PC-3 (cell line): ENCODE measurements around the gene LUC7L3. TPM values are rescaled to one million over a fixed set of nuclear protein-coding genes. Genes with fewer than 3 reads are reported as not detected.
A peak's percentile ranks its signal among the peaks of the same experiment; 100 is the strongest.

Source experiments
- ATAC-seq: fragments of 200-7000 bp; cut with Tn5 transposase; 2 replicates; pipeline ENCODE4 v1.9.1; 2020; ENCODE audit warnings: mild to moderate bottlenecking, moderate library complexity
- BruUV-seq: library from RNA; stranded (reverse); fragments of 400-500 nt; replicated peaks from 2 replicates; lab custom pipeline; 2021; lab: Mats Ljungman, UMichigan
- CTCF ChIA-PET: fragments of 300-600 bp; sonication (Branson Sonifier 250); formaldehyde crosslinking; loops from one replicate; lab custom pipeline; 2022; ENCODE audit warnings: antibody characterized with exemption; lab: Charles Lee
- POLR2A ChIA-PET: fragments of 300-600 bp; sonication (Branson Sonifier 250); formaldehyde crosslinking; loops from one replicate; lab custom pipeline; 2022; ENCODE audit warnings: antibody characterized with exemption; ENCODE audit not compliant: unreplicated experiment; lab: Charles Lee
- DNase-seq: peaks from one replicate; pipeline ENCODE4 v3.0.0-alpha.2; 2015
- H2AFZ ChIP-seq: fragments of 300-600 bp; sonication (generic); 2 replicates; pipeline ENCODE4 v1.6.0; 2016; ENCODE audit warnings: antibody characterized with exemption, low read length
- H3F3A ChIP-seq: fragments of 300-600 bp; sonication (generic); one replicate; pipeline ENCODE4 v1.6.0; 2017; ENCODE audit warnings: antibody characterized with exemption, low read length, control low read depth, mild to moderate bottlenecking; ENCODE audit not compliant: unreplicated experiment
- H3K27ac ChIP-seq: fragments of 300-600 bp; sonication (generic); 2 replicates; pipeline ENCODE4 v1.5.1; 2016; ENCODE audit warnings: mild to moderate bottlenecking, low read length
- H3K27me3 ChIP-seq: fragments of 300-600 bp; sonication (generic); 2 replicates; pipeline ENCODE4 v1.6.1; 2016; ENCODE audit warnings: low read length, mixed read lengths
- H3K36me3 ChIP-seq: fragments of 300-600 bp; sonication (generic); 2 replicates; pipeline ENCODE4 v1.6.1; 2016; ENCODE audit warnings: low read depth, mixed run types, low read length, mixed read lengths
- H3K4me1 ChIP-seq: fragments of 300-600 bp; sonication (generic); 2 replicates; pipeline ENCODE4 v1.5.1; 2016; ENCODE audit warnings: low read length; ENCODE audit not compliant: insufficient read depth
- H3K4me2 ChIP-seq: fragments of 300-600 bp; sonication (generic); 2 replicates; pipeline ENCODE4 v1.6.0; 2016; ENCODE audit warnings: low read length
- H3K4me3 ChIP-seq: fragments of 300-600 bp; sonication (generic); 2 replicates; pipeline ENCODE4 v1.5.1; 2016; ENCODE audit warnings: mild to moderate bottlenecking, low read length, mixed read lengths
- H3K79me2 ChIP-seq: fragments of 300-600 bp; sonication (generic); 2 replicates; pipeline ENCODE4 v1.6.1; 2017; ENCODE audit warnings: low read length, mixed read lengths
- H3K9ac ChIP-seq: fragments of 300-600 bp; sonication (generic); 2 replicates; pipeline ENCODE4 v1.6.0; 2016; ENCODE audit warnings: mild to moderate bottlenecking, low read length
- H3K9me2 ChIP-seq: fragments of 300-600 bp; sonication (generic); replicated peaks from 2 replicates; pipeline ENCODE4 v1.6.1; 2016; ENCODE audit warnings: mixed run types, low read length, mixed read lengths
- H3K9me3 ChIP-seq: fragments of 300-600 bp; sonication (generic); 2 replicates; pipeline ENCODE4 v1.6.1; 2016; ENCODE audit warnings: low read length, mixed read lengths
- H4K20me1 ChIP-seq: fragments of 300-600 bp; sonication (generic); 2 replicates; pipeline ENCODE4 v1.6.1; 2016; ENCODE audit warnings: low read length, mixed read lengths
- EZH2 ChIP-seq: fragments of 300-600 bp; sonication (generic); IDR thresholded peaks from one replicate; pipeline ENCODE4 v1.6.1; 2017; ENCODE audit warnings: antibody characterized with exemption, mild to moderate bottlenecking, low read length; ENCODE audit not compliant: unreplicated experiment
- EZH2phosphoT487 ChIP-seq: fragments of 300-600 bp; sonication (generic); IDR thresholded peaks from 2 replicates; pipeline ENCODE4 v1.6.1; 2018; ENCODE audit warnings: mild to moderate bottlenecking, antibody characterized with exemption, low read length, borderline replicate concordance
- intact Hi-C: fragments of 100-400 bp; cut with micrococcal nuclease; formaldehyde crosslinking; loops from 2 replicates; pipeline ENCODE4 v1.9.0; 2023
- total RNA-seq: library from RNA; depleted of rRNA; stranded (reverse); fragments of >200 nt; gene quantifications from 2 replicates; pipeline ENCODE4 v1.2.3, GENCODE V29; 2014
- TF ChIP-seq, protein P1 (sequence below): fragments of 300-600 bp; sonication (generic); conservative IDR thresholded peaks from 2 replicates; pipeline ENCODE4 v1.5.1; 2017; ENCODE audit warnings: antibody characterized with exemption, low read depth, mild to moderate bottlenecking, low read length

The LUC7L3 gene
- total RNA-seq, 1 experiment from 2014 or later, result 43.0 TPM

- ATAC-seq (no peak), DNase-seq (no peak)
- Histone ChIP-seq H3K4me1 (no peaks in the 10 kb centered on the region), H3F3A (peaks cover 3% of the 10 kb centered on the region), H2AFZ (no peak overlapping the region), H3K79me2 (no peaks in the 10 kb centered on the region), H3K4me2 (no peak overlapping the region), H3K36me3 (peaks cover 60% of the 10 kb centered on the region), H3K9me2 (no peaks in the 10 kb centered on the region), H3K9ac (no peak overlapping the region), H3K9me3 (no peaks in the 10 kb centered on the region), H4K20me1 (no peaks in the 10 kb centered on the region), H3K27ac (no peak overlapping the region), H3K4me3 (no peak overlapping the region), H3K27me3 (no peaks in the 10 kb centered on the region)
- CTCF ChIA-PET, result no interaction called here
- POLR2A ChIA-PET, result no interaction called here
- intact Hi-C loops, result no loop called here
- no TSS peak for BruUV-seq
- no peak for TF ChIP-seq EZH2
- TF ChIP-seq, protein P1, sequence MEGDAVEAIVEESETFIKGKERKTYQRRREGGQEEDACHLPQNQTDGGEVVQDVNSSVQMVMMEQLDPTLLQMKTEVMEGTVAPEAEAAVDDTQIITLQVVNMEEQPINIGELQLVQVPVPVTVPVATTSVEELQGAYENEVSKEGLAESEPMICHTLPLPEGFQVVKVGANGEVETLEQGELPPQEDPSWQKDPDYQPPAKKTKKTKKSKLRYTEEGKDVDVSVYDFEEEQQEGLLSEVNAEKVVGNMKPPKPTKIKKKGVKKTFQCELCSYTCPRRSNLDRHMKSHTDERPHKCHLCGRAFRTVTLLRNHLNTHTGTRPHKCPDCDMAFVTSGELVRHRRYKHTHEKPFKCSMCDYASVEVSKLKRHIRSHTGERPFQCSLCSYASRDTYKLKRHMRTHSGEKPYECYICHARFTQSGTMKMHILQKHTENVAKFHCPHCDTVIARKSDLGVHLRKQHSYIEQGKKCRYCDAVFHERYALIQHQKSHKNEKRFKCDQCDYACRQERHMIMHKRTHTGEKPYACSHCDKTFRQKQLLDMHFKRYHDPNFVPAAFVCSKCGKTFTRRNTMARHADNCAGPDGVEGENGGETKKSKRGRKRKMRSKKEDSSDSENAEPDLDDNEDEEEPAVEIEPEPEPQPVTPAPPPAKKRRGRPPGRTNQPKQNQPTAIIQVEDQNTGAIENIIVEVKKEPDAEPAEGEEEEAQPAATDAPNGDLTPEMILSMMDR, result no peak
- no peak for TF ChIP-seq EZH2phosphoT487
Measured at GRCh38 chr17:50754521-50754920, 35.1 kb downstream of the LUC7L3 start.

GRCh38 chr17:50758524-50758923 is 39.1 kb downstream of the LUC7L3 start:
- no peaks in the 10 kb centered on the region for H3K9me2 ChIP-seq
- DNase-seq, result no peak

GRCh38 chr17:50758989-50759544 is 39.7 kb downstream of the LUC7L3 start:
- H3K27ac ChIP-seq, result no peak overlapping the region
- ChIA-PET POLR2A (no interaction called here), CTCF (interaction anchor here (0.6 kb wide), 2 partner anchors 10 to 199 kb away, joined by 3 read pairs; no protein-coding TSS in a partner anchor)

More at GRCh38 chr17:50758524-50758923, 39.1 kb downstream of the LUC7L3 start:
- no peak overlapping the region for H3K4me3 ChIP-seq
- no peaks in the 10 kb centered on the region for H4K20me1 ChIP-seq
- no TSS peak for BruUV-seq
- intact Hi-C loops, result no loop called here
- no peak overlapping the region for H3K4me2 ChIP-seq
- peaks cover 3% of the 10 kb centered on the region for H3F3A ChIP-seq
- CTCF ChIA-PET, result interaction anchor here (0.6 kb wide), 1 partner anchor 199 kb away, joined by 3 read pairs; no protein-coding TSS in a partner anchor
- H3K4me1 ChIP-seq, result no peaks in the 10 kb centered on the region
- H3K36me3 ChIP-seq, result peaks cover 22% of the 10 kb centered on the region; the same call in 1 of the 2 replicates
- POLR2A ChIA-PET, result no interaction called here
- no peaks in the 10 kb centered on the region for H3K27me3 ChIP-seq
- no peak for TF ChIP-seq EZH2
- no peaks in the 10 kb centered on the region for H3K9me3 ChIP-seq
- no peak overlapping the region for H3K9ac ChIP-seq
- no peak overlapping the region for H3K27ac ChIP-seq
- no peak for ATAC-seq
- no peak overlapping the region for H2AFZ ChIP-seq
- no peaks in the 10 kb centered on the region for H3K79me2 ChIP-seq

More at GRCh38 chr17:50758989-50759544, 39.7 kb downstream of the LUC7L3 start:
- no peak overlapping the region for H3K4me2 ChIP-seq
- H3F3A ChIP-seq, result peaks cover 3% of the 10 kb centered on the region
- ATAC-seq (peak; percentile 8; the same call in 1 of the 2 replicates), DNase-seq (no peak)
- H3K4me3 ChIP-seq, result no peak overlapping the region
- H3K79me2 ChIP-seq, result no peaks in the 10 kb centered on the region
- H2AFZ ChIP-seq, result no peak overlapping the region
- H3K9me3 ChIP-seq, result no peaks in the 10 kb centered on the region
- H4K20me1 ChIP-seq, result no peaks in the 10 kb centered on the region
- BruUV-seq, result no TSS peak
- no peaks in the 10 kb centered on the region for H3K9me2 ChIP-seq
- no peaks in the 10 kb centered on the region for H3K4me1 ChIP-seq
- no peak overlapping the region for H3K9ac ChIP-seq
- intact Hi-C loops, result no loop called here
- no peak for TF ChIP-seq EZH2phosphoT487
- TF ChIP-seq, protein P1, result no peak
- no peak for TF ChIP-seq EZH2
- H3K27me3 ChIP-seq, result no peaks in the 10 kb centered on the region
- H3K36me3 ChIP-seq, result peaks cover 17% of the 10 kb centered on the region; the same call in 1 of the 2 replicates
